A549 (cell line): Measurements from ENCODE around the gene GAA.

Experiments used
- CTCF ChIP-seq: fragments of >200 bp; sonication (Bioruptor Twin); formaldehyde crosslinking; IDR thresholded peaks from 3 replicates; pipeline ENCODE4 v1.5.1; 2016
- RCOR1 ChIP-seq: fragments of 150-350 bp; IDR thresholded peaks from 2 replicates; pipeline ENCODE4 v1.6.1; 2014; ENCODE audit warnings: antibody characterized with exemption, low read length, low read depth

DNA sequence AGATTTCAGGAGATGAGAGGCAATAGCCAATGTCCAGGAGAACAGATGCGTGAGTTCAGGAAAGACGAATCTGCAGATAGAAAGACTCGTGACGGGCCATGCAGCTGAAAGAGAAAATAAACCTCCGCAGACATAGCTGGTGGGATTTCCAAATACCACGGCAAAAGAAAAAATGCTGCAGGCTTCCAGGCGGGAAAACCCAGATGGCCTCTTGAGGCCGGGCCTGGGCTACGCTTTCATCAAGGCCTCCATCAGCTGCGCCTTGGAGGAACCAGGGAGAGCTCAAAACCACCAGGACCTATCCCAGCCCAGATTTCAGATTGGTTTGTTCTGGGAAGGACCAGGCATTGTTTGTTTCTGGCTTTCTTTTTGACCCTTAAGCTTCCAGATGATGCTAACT is 48.3 kb upstream of the GAA start:
- TF ChIP-seq RCOR1 (no peak), CTCF (no peak)
